Astrocyte (in vitro differentiated cells and primary cell): Measurements from ENCODE around the gene AMIGO1. TPM values are rescaled to one million over a fixed set of nuclear protein-coding genes. Genes with fewer than 3 reads are reported as not detected.

Experiments
- DNase-seq: peaks from one replicate; pipeline ENCODE4 v3.0.0-alpha.2; 2010; ENCODE audit warnings: low read depth
- FAIRE-seq: peaks from 2 replicates; lab custom pipeline; 2011; peaks lifted over from hg19 to GRCh38; lab: Jason Lieb, UNC
- H2AFZ ChIP-seq: 2 replicates; pipeline ENCODE4 v1.6.0; 2012; ENCODE audit warnings: low read depth, low read length, inconsistent platforms
- H3K27ac ChIP-seq: 2 replicates; pipeline ENCODE4 v1.5.1; 2011; ENCODE audit warnings: low read depth, low read length, inconsistent platforms
- H3K27me3 ChIP-seq: 2 replicates; pipeline ENCODE4 v1.6.0; 2011; ENCODE audit warnings: low read length, inconsistent platforms; ENCODE audit not compliant: insufficient read depth
- H3K36me3 ChIP-seq: 2 replicates; pipeline ENCODE4 v1.5.1; 2011; ENCODE audit warnings: low read length, inconsistent platforms; ENCODE audit not compliant: insufficient read depth
- H3K4me1 ChIP-seq: 2 replicates; pipeline ENCODE4 v1.5.1; 2011; ENCODE audit warnings: low read length, inconsistent platforms; ENCODE audit not compliant: insufficient read depth
- H3K4me2 ChIP-seq: 2 replicates; pipeline ENCODE4 v1.6.0; 2012; ENCODE audit warnings: low read length, inconsistent platforms
- H3K4me3 ChIP-seq: 2 replicates; pipeline ENCODE4 v1.5.1; 2011; ENCODE audit warnings: low read depth, mild to moderate bottlenecking, low read length, inconsistent platforms; ENCODE audit not compliant: insufficient read depth
- H3K79me2 ChIP-seq: 2 replicates; pipeline ENCODE4 v1.6.0; 2012; ENCODE audit warnings: mild to moderate bottlenecking, low read length, inconsistent platforms; ENCODE audit not compliant: insufficient read depth
- H3K9ac ChIP-seq: 2 replicates; pipeline ENCODE4 v1.6.0; 2012; ENCODE audit warnings: mild to moderate bottlenecking, low read length, inconsistent platforms
- H3K9me3 ChIP-seq: 2 replicates; pipeline ENCODE4 v1.5.1; 2012; ENCODE audit warnings: low read depth, mild to moderate bottlenecking, low read length, inconsistent platforms; ENCODE audit not compliant: insufficient read depth
- H4K20me1 ChIP-seq: 2 replicates; pipeline ENCODE4 v1.6.0; 2012; ENCODE audit warnings: low read length, inconsistent platforms; ENCODE audit not compliant: insufficient read depth
- H3K27ac Mint-ChIP-seq: one replicate; pipeline ENCODE4 v1.8.0; 2021; ENCODE audit warnings: mild to moderate bottlenecking, mixed read lengths; ENCODE audit not compliant: unreplicated experiment
- H3K27me3 Mint-ChIP-seq: one replicate; pipeline ENCODE4 v1.8.0; 2021; ENCODE audit warnings: low read depth, mixed read lengths; ENCODE audit not compliant: unreplicated experiment
- H3K36me3 Mint-ChIP-seq: one replicate; pipeline ENCODE4 v1.8.0; 2021; ENCODE audit warnings: low read depth, mixed read lengths; ENCODE audit not compliant: unreplicated experiment
- H3K4me1 Mint-ChIP-seq: one replicate; pipeline ENCODE4 v1.8.0; 2021; ENCODE audit warnings: low read depth, mixed read lengths; ENCODE audit not compliant: unreplicated experiment
- H3K4me3 Mint-ChIP-seq: one replicate; pipeline ENCODE4 v1.8.0; 2021; ENCODE audit warnings: mild to moderate bottlenecking, moderate library complexity, mixed read lengths; ENCODE audit not compliant: unreplicated experiment
- H3K9me3 Mint-ChIP-seq: one replicate; pipeline ENCODE4 v1.8.0; 2021; ENCODE audit warnings: mild to moderate bottlenecking, mixed read lengths; ENCODE audit not compliant: unreplicated experiment
- CTCF ChIP-seq: IDR thresholded peaks from 2 replicates; pipeline ENCODE4 v1.5.1; 2011; ENCODE audit warnings: low read depth, mild to moderate bottlenecking, inconsistent platforms, low read length, moderate library complexity; ENCODE audit not compliant: insufficient read depth
- EZH2 ChIP-seq: IDR thresholded peaks from 2 replicates; pipeline ENCODE4 v1.6.1; 2012; ENCODE audit warnings: mild to moderate bottlenecking, low read length, inconsistent platforms; ENCODE audit not compliant: insufficient read depth
- total RNA-seq: library from RNA; stranded (reverse); gene quantifications from 2 replicates; pipeline ENCODE4 v1.2.1, GENCODE V29; 2021

Gene AMIGO1
- total RNA-seq, 1 donor from 2014 or later: 1.8 TPM

GRCh38 chr1:109530457-109531087, 21.0 kb upstream of the AMIGO1 start:
- Histone ChIP-seq H2AFZ (no peak overlapping the region), H3K27me3 (peaks cover 10% of the 10 kb centered on the region), H3K9ac (no peak overlapping the region), H3K79me2 (no peaks in the 10 kb centered on the region), H3K36me3 (no peaks in the 10 kb centered on the region), H3K9me3 (no peaks in the 10 kb centered on the region), H3K4me3 (no peak overlapping the region), H4K20me1 (no peaks in the 10 kb centered on the region), H3K4me1 (peaks cover 6% of the 10 kb centered on the region), H3K27ac (no peak overlapping the region), H3K4me2 (no peak overlapping the region)
- no peak for FAIRE-seq
- H3K27me3 Mint-ChIP-seq: peaks cover 30% of the 10 kb centered on the region
- H3K36me3 Mint-ChIP-seq: no peaks in the 10 kb centered on the region
- H3K27ac Mint-ChIP-seq: no peak overlapping the region
- peaks cover 21% of the 10 kb centered on the region for H3K4me1 Mint-ChIP-seq
- TF ChIP-seq EZH2 (no peak), CTCF (no peak)
- H3K9me3 Mint-ChIP-seq: no peaks in the 10 kb centered on the region
- DNase-seq: no peak
- H3K4me3 Mint-ChIP-seq: no peak overlapping the region

DNA sequence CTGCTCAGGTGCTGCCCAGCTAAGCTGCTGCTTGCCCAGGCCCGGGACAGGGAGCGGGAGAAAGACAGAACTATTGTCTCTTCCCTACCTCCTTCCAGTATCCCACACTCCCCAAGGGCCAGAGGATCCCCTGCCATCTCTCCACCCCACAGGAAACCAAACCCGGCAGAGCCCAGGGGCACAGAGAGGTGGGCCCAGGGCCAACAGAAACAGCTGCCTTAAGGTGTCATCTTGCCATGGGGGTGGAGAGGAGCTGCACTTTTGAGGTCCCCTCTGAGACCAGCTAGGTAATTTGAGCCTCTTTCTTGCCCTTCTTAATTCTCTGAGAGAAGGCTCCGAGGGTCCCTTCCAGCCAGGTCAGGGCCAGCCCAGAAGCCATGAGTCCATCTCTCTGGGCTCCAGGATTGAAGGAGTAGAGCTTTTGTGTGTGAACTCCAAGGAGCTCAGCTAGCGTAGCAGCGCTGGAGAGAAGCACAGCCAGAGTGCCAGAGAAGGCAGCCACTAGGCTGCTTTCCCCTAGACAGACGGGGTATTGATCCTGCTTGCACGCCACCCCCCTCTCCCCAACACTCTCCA, 20.4 kb upstream of the AMIGO1 start:
- no peak overlapping the region for H3K27ac ChIP-seq
- H3K4me1 ChIP-seq: peaks cover 6% of the 10 kb centered on the region
- Mint-ChIP-seq H3K9me3 (no peaks in the 10 kb centered on the region), H3K27ac (no peak overlapping the region), H3K4me3 (no peak overlapping the region), H3K27me3 (peaks cover 27% of the 10 kb centered on the region), H3K4me1 (peaks cover 18% of the 10 kb centered on the region), H3K36me3 (no peaks in the 10 kb centered on the region)
- H3K4me3 ChIP-seq: no peak overlapping the region
- no peak overlapping the region for H2AFZ ChIP-seq
- no peaks in the 10 kb centered on the region for H4K20me1 ChIP-seq
- no peaks in the 10 kb centered on the region for H3K36me3 ChIP-seq
- no peak overlapping the region for H3K9ac ChIP-seq
- FAIRE-seq (no peak), DNase-seq (no peak)
- peaks cover 10% of the 10 kb centered on the region for H3K27me3 ChIP-seq
- no peaks in the 10 kb centered on the region for H3K9me3 ChIP-seq
- TF ChIP-seq CTCF (no peak), EZH2 (no peak)
- no peaks in the 10 kb centered on the region for H3K79me2 ChIP-seq
- no peak overlapping the region for H3K4me2 ChIP-seq

DNA sequence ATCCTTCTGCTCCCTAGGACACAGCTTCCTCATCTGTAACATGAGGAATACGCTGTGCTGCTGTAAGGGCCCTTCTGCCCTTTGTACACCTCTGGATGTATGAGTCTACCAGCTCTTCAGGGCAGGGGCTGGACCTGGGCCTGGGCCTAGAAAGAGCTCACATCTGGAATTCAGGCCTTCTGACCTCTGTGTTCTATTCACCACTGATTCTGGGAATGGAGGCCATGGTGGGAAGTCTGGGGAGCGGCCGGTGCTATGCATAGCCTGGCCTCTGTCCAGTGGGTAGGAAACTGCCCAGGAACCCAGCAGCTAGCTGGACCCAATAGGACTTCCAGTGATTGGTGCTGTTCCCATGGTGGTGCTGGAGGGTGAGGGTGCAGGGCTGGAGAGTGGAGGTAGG, 19.2 kb upstream of the AMIGO1 start:
- no peaks in the 10 kb centered on the region for H3K36me3 Mint-ChIP-seq
- H3K27ac ChIP-seq: no peak overlapping the region
- H3K9me3 Mint-ChIP-seq: no peaks in the 10 kb centered on the region
- H3K9ac ChIP-seq: no peak overlapping the region
- H3K79me2 ChIP-seq: no peaks in the 10 kb centered on the region
- DNase-seq (no peak), FAIRE-seq (no peak)
- TF ChIP-seq CTCF: no peak
- peaks cover 27% of the 10 kb centered on the region for H3K27me3 Mint-ChIP-seq
- no peak overlapping the region for H3K4me2 ChIP-seq
- H3K4me1 ChIP-seq: peaks cover 6% of the 10 kb centered on the region
- H3K9me3 ChIP-seq: no peaks in the 10 kb centered on the region
- H3K27ac Mint-ChIP-seq: no peak overlapping the region
- H4K20me1 ChIP-seq: no peaks in the 10 kb centered on the region
- peaks cover 18% of the 10 kb centered on the region for H3K4me1 Mint-ChIP-seq
- H3K36me3 ChIP-seq: no peaks in the 10 kb centered on the region
- H3K27me3 ChIP-seq: peaks cover 10% of the 10 kb centered on the region
- H3K4me3 ChIP-seq: no peak overlapping the region
- H3K4me3 Mint-ChIP-seq: no peak overlapping the region
- no peak overlapping the region for H2AFZ ChIP-seq
